IMR-90 (cell line): ENCODE data around the gene SLC39A11.

Experiments
- RAD21 ChIP-seq: IDR thresholded peaks from 2 replicates; pipeline ENCODE4 v1.6.1; 2012; ENCODE audit warnings: low read length, improper control_type of control experiment
- RCOR1 ChIP-seq: IDR thresholded peaks from 2 replicates; pipeline ENCODE4 v1.6.1; 2012; ENCODE audit warnings: mild to moderate bottlenecking, low read length, improper control_type of control experiment; ENCODE audit not compliant: insufficient replicate concordance
- RFX5 ChIP-seq: IDR thresholded peaks from 2 replicates; pipeline ENCODE4 v1.8.0; 2012; ENCODE audit warnings: low read depth, mild to moderate bottlenecking, low read length, moderate library complexity
- TF ChIP-seq, protein P1 (sequence below): conservative IDR thresholded peaks from 2 replicates; pipeline ENCODE4 v1.5.1; 2012; ENCODE audit warnings: mild to moderate bottlenecking, low read depth, low read length, improper control_type of control experiment
- TF ChIP-seq, protein P2 (sequence below): fragments of 150-350 bp; IDR thresholded peaks from 2 replicates; pipeline ENCODE4 v1.6.1; 2016; ENCODE audit warnings: low read depth, mild to moderate bottlenecking, low read length, moderate library complexity, borderline replicate concordance

- TF ChIP-seq, protein P1, sequence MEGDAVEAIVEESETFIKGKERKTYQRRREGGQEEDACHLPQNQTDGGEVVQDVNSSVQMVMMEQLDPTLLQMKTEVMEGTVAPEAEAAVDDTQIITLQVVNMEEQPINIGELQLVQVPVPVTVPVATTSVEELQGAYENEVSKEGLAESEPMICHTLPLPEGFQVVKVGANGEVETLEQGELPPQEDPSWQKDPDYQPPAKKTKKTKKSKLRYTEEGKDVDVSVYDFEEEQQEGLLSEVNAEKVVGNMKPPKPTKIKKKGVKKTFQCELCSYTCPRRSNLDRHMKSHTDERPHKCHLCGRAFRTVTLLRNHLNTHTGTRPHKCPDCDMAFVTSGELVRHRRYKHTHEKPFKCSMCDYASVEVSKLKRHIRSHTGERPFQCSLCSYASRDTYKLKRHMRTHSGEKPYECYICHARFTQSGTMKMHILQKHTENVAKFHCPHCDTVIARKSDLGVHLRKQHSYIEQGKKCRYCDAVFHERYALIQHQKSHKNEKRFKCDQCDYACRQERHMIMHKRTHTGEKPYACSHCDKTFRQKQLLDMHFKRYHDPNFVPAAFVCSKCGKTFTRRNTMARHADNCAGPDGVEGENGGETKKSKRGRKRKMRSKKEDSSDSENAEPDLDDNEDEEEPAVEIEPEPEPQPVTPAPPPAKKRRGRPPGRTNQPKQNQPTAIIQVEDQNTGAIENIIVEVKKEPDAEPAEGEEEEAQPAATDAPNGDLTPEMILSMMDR = no peak
- TF ChIP-seq RCOR1 (no peak), RAD21 (no peak), RFX5 (no peak)
- TF ChIP-seq, protein P2, sequence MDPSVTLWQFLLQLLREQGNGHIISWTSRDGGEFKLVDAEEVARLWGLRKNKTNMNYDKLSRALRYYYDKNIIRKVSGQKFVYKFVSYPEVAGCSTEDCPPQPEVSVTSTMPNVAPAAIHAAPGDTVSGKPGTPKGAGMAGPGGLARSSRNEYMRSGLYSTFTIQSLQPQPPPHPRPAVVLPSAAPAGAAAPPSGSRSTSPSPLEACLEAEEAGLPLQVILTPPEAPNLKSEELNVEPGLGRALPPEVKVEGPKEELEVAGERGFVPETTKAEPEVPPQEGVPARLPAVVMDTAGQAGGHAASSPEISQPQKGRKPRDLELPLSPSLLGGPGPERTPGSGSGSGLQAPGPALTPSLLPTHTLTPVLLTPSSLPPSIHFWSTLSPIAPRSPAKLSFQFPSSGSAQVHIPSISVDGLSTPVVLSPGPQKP = no peak
Measured at GRCh38 chr17:72898725-72899124, 193.8 kb downstream of the SLC39A11 start.
